SU-DHL-6 (cell line): Measurements from ENCODE around the gene BUD23.

Experiments used
- CTCF ChIP-seq: fragments of 200-600 bp; sonication (generic); IDR thresholded peaks from one replicate; pipeline ENCODE4 v1.5.1; 2017; ENCODE audit warnings: antibody characterized with exemption, mild to moderate bottlenecking, low read length, moderate library complexity; ENCODE audit not compliant: insufficient read depth, poor library complexity, severe bottlenecking
- EZH2phosphoT487 ChIP-seq: fragments of 200-600 bp; sonication (generic), shearing (Covaris generic); conservative IDR thresholded peaks from 2 replicates; pipeline ENCODE4 v1.6.1; 2018; ENCODE audit warnings: mild to moderate bottlenecking, antibody characterized with exemption, low read length, moderate library complexity, mixed read lengths

GRCh38 chr7:73702665-73703064 is 19.3 kb downstream of the BUD23 start:
- TF ChIP-seq CTCF (no peak), EZH2phosphoT487 (no peak)
